Liver (tissue), 3 donors: ENCODE data around the gene CST7.
"Not testable (repeated sequence)": the region's sequence is repeated elsewhere in the genome, so short reads cannot be mapped to it uniquely, and the experiment has no call there.

Experiments used
- ATF3 ChIP-seq: IDR thresholded peaks from 2 replicates; pipeline ENCODE4 v1.6.1; 2016; ENCODE audit warnings: antibody characterized with exemption
- CTCF ChIP-seq: fragments of 150-350 bp; IDR thresholded peaks from 2 replicates; pipeline ENCODE4 v1.5.1; 2017; ENCODE audit warnings: improper control_type of control experiment, low read depth, low read length; ENCODE audit not compliant: missing input control
- EGR1 ChIP-seq, 2 donors: IDR thresholded peaks; 2 replicates each; pipeline ENCODE4 v1.6.1; 2016 to 2018; ENCODE audit warnings: antibody characterized with exemption in 2 of 2, low read depth in 2 of 2
- MAX ChIP-seq: IDR thresholded peaks from 2 replicates; pipeline ENCODE4 v1.6.1; 2016; ENCODE audit warnings: antibody characterized with exemption
- RAD21 ChIP-seq, 2 donors: IDR thresholded peaks; 2 replicates each; pipeline ENCODE4 v1.6.1; 2016; ENCODE audit warnings: antibody characterized with exemption in 2 of 2, mild to moderate bottlenecking in 2 of 2
- REST ChIP-seq: IDR thresholded peaks from 2 replicates; pipeline ENCODE4 v1.6.1; 2016; ENCODE audit warnings: antibody characterized with exemption, mild to moderate bottlenecking
- TAF1 ChIP-seq: conservative IDR thresholded peaks from 2 replicates; pipeline ENCODE4 v1.6.1; 2016; ENCODE audit warnings: antibody characterized with exemption, mild to moderate bottlenecking
- ZBTB33 ChIP-seq: IDR thresholded peaks from 2 replicates; pipeline ENCODE4 v1.6.1; 2016; ENCODE audit warnings: antibody characterized with exemption
- donor health status: healthy.
- donor health status: healthy.

- TF ChIP-seq CTCF (peak; percentile 7), RAD21 (IDR thresholded peaks at IDR 0.05) (peak; percentile 40 to 44)
- TF ChIP-seq ATF3; REST; EGR1 (IDR thresholded peaks at IDR 0.05; ENCODE audit: low read depth in 2 of 2); ZBTB33; MAX; TAF1: not testable (repeated sequence)
Observed at GRCh38 chr20:24929867-24930723, 19.0 kb upstream of the CST7 start.
